ENCODE measurements around the gene TMEM184A. TPM values are rescaled to one million over a fixed set of nuclear protein-coding genes. Genes with fewer than 3 reads are reported as not detected.

The TMEM184A gene
- total RNA-seq, 1 donor from 2014 or later, result 7.7 TPM

DNA sequence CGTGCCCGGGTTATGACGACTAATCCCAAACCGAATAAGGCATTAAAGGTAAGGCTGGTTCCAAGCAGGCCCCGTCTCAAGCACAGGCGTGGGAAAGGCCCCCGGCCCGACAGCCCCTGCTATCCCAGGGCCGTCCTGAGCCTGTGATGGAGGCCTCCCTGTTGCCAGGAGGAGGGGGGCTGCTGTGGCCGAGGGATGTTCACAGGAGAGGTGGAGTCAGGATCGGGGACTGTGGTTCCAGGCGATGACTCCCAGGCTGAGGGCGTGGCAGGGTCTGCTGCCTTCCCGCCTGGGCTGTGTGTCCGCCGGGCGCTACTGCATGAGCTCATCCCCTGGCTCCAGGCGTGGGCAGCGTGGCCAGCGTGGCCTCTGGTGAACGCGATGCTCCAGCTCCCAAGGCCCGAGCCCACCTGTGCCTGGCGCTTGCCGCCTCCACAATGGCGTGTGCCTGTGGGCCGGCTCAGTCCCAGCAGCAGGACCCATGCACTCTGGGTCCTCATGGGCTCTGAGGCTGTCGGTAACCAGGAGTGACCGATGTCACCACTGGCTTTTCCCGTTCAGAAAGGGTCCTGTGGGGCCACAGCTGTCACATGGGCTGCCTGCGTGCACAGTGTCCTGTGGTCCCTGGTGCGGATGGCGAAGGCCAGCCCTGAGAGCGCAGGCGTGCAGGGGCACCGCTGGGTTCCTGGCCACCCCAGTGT is 16.7 kb downstream of the TMEM184A start:
- DNase-seq, result no peak

DNA sequence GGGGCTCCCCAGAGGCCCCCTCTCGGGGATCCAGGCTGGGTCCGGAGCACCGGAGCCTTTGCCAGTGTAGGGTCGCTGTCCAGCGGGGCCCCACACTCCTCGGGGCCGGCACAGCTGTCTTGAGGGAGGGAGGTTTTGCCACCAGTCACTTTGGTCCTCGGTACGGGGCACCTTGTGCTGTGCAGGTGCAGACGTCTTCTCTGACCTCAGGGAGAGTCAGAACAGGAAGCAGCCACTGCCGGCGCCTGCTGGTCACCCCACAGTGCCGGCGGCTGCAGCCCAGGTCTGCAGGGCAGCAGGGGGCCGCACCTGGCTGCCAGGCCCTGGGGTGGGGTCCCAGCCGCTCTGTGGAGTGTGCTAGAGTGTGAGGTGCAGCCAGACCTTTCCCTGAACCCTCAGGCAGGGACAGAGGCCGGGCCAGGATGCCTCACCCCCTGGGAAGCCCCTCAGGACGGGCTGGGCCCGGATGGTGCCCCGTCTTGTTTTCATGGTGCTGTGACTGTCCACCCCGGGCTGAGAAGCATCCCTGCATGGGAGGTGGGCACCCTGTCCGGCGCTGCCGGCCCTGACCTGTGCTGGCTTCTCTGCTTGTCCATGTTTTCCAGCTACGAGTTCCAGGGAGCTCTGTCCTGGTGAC is 17.3 kb downstream of the TMEM184A start:
- DNase-seq, result no peak

DNA sequence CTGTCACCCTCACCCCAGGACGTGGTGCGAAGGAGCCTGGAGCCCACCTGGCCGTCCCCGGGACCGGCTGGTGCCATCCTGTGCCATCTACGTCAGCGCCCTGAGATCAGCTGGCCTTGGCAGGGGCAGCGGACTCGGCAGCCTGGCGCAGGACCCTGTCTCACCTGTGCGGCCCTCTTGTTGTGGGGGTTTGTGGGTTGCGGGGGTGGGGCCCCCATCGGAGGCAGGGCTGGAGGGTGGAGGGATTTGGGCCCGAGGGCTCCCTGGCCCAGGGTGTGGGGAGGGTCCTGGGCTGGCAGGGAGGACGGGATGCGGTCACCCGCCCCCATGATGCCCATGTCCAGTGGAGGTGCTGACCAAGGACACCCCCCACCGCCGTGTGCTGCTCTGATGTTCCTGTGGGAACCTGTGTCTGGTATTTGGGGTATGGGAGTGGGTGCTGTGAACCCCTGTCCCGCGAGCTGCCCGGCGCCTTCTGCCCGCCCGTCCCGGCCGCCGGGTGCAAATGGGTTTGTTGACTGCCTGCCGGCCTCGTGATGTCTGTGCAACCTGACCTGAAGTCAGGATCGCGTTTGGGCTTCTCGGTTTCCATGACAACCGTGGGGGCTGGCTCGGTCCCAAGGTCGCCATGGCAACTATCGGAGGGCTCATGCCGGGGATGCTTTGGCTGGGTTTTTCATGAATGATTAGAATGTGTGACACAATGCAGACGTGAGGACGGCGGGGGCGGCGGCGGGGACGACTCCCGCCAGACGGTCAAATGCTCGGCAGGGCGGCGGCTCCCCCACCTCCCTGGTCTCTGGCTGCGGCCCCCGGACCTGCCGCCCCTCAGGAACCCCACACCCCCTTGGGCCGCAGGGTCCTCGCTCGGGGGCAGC is 18.2 kb downstream of the TMEM184A start:
- DNase-seq, result peak; percentile 48

DNA sequence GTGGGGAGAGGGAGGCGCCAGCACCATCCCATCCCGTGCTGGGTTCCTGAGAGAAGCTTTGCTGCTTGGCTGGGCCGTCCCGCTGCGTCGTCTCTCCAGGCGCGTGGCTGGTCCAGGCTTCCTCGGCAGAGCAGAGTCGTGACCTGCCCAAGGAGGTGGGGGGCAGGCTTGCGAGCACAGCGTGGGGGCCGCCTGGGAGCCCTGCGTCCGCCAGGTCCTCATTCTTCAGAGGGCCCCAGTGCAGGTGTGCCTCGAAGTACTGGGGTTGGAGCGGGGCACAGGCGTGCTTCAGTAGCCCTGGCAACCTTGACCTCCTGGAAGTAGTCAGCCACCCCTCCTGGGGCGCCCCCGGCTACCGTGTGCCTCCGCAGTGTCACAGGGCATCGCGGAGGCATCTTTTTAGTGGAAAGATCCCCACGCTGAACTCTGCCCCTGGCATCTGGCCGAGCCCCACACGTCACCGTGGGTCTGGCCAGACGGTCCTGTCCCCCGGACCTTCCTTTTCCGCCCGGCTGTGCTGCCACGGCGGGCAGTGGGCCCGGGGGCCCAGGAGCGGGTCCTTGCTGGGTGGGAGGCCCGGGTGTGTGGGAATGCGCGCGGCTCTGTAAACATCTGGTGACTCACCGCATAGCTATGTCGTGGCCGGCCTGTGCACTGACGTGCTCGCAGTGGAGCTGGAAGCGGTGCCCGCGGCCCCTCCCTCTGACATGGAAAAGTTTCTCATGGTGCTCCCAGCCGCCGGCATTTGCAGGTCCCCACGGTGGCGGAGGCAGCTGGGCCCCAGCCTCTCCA is 19.1 kb downstream of the TMEM184A start:
- DNase-seq, result peak; percentile 96

DNA sequence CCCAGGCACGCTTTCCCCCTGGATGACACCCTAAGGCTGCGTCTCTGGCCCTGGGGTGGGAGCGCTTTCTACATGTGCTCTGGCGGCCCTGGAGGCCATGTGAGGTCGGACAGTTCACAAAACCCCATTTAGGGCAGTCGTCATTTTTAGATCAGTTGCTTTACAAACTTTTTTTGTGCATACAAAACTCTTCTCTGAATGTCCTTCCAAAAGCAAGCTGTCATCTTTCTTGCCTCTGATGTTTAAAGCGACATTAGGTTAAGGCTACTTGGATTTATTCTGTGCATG is 19.6 kb downstream of the TMEM184A start:
- DNase-seq, result no peak

DNA sequence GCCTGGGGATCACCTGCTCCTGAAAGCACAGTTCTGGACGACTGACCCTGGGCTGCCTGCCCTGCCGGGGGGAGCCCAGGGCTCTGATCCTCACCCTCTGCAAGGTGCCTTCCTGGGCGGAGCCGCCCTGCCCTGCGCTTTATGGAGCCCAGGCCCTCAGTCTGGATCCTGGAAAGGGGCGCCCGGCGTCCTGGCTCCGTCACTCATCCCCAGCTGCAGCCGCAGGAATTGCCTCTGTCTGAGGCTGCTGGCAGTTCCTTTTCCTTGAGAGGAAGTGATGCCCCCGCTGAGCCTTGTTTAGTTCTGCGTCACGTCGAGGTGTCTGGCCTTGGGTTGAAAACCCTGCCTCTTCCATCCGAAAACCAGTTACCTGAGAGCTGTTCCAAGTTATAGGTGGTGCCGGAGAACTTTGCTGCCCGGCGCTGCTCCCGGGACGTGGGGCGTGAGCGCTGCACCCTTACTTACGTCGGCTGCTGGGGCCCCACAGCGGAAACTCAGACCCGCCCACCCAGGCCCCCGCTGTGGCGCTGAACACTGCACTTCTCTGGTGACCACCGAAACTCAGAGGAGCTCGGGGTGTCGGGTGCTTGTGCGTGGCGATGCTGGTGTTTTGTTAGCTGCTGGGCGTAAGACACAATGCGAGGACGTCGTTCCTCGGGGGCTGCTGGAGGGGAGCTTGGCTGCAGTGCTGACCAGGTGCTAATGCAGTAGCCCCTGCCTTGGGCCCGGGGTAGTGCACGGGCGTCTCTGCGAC is 20.1 kb downstream of the TMEM184A start:
- no peak for DNase-seq

DNA sequence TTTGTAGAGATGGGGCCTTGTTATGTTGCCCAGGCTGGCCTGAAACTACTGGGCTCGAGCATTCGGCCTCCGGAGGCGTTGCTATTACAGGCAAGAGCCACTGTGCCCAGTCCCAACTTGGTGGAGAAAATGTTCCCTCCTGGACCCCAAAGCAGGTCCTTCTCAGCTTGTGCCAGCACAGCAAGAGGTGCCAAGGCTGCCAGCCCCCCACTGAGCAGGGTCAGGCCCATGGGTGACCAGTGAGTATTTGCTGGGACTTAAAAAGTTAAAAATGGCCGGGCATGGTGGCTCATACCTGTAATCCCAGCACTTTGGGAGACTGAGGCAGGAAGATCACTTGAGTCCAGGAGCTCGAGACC is 20.9 kb downstream of the TMEM184A start:
- no peak for DNase-seq

DNA sequence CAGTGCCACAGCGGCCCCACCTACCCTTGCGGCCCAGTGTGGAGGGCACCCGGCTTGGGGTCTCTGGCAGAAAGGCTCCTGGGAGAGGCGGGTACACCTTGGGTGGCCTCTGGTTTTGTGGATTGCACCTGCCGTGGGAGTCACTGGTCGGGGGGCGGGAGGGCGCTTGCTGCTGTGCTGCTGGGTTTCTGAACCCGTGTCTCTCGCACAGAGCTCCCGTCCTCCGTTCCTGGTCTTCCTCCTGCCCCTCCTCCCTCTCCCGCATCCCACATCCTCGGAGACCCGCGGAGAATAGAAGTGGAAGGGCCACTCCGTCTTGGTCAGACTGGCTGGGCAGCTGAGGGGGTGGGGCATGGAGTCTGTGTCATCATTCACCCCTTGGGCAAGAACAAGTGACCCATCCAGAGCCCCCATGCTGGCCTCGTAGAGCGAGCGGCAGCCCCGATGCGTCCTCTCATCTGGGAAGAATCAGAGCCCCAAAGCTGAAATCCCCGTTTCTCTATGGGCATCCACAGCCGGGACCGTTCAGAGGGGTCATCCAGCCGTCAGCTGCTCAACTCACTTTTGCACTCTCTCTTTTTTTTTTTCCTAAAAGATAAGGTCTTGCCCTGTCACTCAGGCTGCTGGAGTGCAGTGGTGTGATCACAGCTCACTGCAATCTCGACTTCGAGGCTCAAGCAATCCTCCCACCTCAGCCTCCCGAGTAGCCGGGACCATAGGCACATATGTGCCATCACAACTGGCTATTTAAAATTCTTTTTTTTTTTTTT is 21.5 kb downstream of the TMEM184A start:
- DNase-seq, result no peak

DNA sequence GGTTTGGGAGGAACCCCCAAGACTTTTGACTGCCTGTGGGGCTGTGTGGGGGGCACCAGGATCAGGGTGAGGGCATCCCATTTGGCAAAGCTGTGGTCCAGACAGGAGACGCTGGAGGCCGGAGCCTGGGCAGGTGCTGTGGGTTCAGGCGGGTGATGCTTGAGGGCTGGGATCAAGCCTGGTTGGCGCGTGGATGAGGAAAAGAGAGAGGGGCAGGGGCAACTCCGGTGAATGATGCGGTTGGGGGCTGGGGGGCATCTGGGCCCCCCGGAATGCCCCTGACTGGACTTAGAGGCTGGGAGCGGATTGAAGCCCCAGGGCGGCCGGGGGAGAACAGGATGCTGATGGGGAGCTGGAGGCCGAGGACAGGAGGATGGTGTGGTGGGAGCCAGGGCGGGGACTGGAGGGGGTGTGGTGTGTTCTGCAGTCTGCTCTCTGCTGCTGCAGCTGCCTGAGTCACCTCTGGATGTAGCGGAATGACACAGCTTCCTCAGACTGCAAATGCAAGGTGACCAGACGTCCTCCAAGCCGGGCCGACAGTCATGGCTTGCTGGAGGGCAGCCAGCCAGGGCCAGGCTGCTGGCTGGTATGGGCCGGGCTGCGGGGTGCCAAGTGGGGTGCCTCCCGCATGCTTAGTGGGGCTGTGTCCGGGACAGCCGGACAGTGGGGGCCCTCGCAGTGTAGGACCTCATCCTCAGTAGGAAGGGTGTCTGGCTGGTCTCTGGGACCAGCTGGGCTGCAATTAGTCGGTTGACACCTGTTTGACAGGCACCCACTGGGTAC is 22.3 kb downstream of the TMEM184A start:
- DNase-seq, result no peak

DNA sequence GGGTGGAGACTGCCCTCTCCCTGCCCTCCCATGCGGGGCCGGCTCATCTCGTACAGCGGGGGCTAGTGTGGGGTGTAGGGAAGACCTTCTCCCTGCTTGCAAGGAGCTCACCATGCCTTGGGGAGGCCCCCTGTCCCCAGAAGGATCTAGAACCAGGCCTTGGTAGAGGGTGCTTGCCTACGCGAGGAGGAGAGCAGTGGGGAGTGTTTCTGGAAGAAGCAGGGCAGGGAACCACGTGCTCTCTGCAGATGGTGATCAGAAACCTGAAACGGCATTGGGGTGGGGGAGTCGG is 22.8 kb downstream of the TMEM184A start:
- DNase-seq, result no peak

DNA sequence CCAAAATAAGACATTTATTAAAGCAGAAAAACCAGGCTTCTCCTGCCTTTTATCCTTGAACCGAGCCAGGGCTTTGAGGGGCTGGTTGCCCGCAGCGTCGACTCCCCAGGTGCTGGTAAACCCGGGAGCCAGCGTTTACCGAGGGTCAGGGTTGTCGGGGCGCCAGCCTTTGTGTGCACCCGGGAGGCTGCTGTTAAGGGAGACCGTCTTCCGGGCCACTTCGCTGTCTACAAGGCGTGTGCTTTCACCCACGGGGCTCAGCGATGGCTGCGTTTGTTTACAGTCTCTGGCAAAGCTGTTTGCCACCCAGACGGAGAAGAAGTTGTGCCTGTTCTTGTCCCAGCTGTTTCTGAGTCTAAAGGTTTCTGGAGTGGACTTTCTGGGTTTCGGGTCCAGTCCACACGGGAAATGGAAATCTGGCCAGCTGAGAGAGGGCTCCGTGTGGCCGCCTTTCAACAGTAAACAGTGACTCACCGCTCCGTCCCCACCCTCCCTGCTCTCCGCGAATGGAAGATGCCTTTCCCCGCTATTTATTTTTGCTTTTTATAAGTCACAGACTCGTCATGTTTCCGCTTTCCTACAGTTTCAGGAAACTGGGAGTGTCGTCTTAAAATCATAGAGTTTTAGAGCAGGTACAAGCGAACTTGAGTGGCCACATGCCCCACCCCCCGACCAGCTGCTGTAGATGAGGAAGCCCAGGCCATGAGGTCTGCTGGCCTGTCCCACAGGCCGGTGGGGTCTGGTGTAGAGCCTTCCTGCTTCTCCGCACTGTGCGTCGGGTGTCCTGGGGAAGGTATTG is 23.4 kb downstream of the TMEM184A start:
- peak; percentile 35 for DNase-seq

DNA sequence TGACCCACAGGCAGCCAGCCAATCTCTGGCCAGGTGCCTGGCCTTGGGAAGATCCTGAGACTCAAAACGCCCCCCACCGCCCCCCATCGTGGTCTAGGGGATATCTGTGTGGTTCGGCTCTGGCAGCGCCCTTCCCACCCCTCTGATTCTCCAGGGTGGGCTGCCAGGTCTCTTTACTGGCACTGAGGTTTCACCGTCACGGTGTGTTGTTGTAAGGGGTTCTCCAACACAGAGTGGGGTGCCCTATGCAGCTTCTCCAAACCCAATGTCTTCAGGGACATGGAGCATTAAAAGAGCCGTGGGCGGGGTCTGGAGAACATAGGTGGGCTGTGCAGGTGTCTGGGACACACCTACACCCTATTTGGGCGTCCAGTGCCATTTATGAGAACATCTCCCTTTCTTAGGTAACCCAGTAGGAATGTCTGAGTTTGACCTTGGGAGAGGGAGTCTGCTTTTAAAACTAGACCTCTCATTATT is 24.0 kb downstream of the TMEM184A start:
- DNase-seq, result no peak

DNA sequence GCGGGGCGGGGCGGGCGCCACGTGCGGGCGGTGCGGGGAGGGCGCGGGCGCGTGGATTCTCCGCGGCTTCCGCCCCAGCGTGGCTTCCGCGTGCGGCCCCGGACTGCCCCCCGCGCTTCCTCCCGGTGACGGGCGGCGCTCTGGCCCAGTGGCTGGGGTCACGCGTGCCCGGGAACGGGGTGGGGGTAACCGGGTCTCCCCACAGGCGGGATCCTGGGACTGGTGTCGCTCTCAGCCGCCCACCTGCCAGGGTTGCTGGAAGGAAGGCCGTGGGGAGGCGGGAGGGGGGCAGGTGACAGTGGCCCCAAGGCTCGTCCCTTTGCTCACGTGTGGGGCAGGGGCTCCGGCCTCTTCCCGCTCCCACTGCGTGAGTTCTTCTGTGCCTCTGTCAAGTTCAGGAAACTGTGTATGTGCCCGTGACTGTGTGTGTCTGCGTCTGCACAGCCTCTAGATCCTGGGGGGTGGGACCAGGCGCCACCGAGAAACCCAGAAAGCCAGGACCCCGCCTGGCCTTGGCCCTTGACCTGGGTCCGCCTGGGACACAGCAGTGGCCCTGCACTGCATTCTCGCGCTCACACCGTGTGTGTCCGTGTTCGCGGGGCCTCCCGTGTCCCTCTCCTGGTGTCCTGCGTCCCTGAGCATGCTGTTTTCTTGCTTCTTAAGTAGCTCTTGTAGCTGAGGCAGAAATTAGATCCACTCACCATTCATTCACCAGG is 24.6 kb downstream of the TMEM184A start:
- DNase-seq, result no peak

DNA sequence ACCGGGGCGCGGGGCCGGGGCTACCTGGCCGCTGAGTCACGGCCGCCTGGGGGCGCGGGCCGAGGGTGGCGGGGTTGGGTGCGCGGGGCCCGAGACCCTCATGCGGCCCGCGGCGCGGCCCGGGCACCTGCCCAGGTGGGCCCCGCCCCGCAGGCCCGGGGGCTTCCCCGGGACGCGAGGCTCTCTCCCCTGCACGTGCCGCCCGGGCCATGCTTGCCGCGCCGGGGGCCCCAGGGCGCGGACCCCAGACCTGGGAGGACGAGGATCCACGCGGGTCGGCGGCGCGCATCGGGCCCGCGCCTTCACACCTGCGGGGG is 25.1 kb downstream of the TMEM184A start:
- DNase-seq, result no peak

DNA sequence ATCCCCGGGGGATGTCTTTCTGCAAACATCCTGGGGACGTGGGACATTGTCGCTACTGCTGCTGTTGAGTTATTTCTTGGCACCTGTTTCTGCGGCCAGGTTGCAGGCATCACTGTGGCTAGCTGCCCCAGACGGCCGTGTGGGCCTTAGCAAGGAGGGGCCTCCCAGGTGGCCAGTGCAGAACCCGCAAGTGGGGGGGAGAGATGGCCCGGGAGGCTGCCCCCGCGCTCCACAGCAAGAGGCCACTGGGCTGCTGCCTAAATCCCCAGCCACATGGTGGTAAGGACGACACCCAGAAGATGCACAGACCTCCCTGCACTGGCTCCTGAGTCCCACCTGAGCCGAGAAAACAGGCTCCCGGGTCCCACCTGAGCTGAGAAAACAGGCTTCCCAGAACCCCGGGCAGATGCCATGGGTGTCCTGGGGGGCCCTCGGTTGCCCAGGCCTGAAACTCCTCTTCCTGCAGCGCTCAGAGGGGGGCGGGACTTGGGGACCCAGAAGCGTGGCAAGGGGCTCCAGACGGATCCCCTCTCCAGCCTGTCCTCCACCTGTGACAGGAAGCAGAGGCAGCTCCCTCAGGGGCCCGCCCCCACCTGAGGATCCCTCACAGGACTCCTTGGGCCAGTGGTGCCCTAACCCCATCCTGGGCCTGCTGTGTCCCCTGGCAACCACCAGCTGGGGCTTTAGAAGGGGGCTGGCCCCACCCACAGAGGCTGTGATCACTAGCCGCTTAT is 26.5 kb downstream of the TMEM184A start:
- no peak for DNase-seq

DNA sequence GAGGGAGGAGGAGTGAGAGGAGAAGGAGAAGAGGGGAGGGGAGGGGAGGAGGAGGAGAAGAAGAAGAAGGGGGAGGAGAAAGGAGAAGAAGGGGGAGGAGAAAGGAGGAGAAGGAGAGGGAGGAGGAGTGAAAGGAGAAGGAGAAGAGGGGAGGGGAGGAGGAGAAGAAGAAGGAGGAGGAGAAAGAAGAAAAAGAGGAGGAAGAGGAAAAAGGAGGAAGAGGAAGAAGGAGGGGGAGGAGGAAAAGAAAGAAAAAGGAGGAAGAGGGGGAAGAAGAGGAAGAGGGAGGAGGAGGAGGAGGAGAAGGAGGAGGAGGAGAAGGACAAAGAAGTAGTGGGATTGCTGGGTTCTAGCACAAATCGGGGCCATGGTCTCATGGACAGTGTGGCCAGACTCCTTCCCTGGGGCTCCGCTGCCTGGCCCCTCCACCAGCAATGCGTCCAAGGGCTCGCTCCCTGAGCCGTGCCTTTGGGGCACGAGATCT is 29.7 kb downstream of the TMEM184A start:
- no peak for DNase-seq

DNA sequence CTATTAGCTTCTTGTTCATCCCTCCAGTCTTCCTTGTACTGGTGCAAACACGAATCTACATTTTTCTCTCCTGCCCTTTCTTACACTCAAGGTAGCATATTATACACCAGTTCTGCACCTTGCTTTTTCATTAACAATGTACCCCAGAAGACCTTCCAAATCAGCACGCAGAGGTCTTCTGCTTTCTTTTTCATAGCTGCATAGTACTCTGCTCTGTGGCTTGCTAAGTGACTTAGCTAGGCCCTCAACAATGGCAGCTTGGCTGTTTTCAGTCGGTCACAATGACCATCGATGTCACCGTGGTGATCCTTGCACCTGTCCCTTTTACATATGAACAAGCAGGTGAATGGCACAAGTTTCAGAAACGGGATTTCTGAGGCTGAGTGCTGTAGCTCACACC is 30.6 kb downstream of the TMEM184A start:
- DNase-seq, result no peak

DNA sequence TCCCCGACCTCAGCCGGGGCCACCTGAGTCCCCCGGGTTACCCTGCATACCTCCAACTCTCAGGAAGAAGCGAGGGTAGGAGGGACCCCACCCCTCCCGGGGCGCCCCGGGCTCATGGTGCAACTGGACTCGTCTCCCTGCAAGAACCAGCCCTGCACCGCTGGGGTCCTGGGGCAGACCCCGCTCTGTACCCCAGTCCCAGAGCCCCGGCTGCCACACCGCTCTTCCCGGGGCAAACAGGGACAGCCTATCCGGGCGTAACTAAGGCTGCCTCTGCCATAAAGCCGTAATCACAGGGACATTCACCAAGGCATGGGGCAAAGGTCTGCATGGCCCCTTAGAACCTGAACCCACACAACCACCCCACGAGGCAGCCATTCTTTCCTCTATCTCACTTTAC is 32.2 kb downstream of the TMEM184A start:
- DNase-seq, result no peak
